ENCODE measurements around the gene PAX8. TPM values are rescaled to one million over a fixed set of nuclear protein-coding genes. Genes with fewer than 3 reads are reported as not detected.

PAX8 gene
- total RNA-seq, 1 donor from 2014 or later = 1.6 TPM

GRCh38 chr2:113229795-113230194 lies 48.9 kb downstream of the PAX8 start:
- no peak for DNase-seq
- H3K9me3 ChIP-seq = no peaks in the 10 kb centered on the region
- no peak for ATAC-seq
- no peaks in the 10 kb centered on the region for H3K27me3 ChIP-seq
- no peak overlapping the region for H3K4me3 ChIP-seq
- no peak overlapping the region for H3K27ac ChIP-seq
- TF ChIP-seq CTCF (IDR thresholded peaks at IDR 0.05) = no peak
- H3K4me1 ChIP-seq = peaks cover 6% of the 10 kb centered on the region
- intact Hi-C loops (cut with DNase I) = no loop called here
- no peaks in the 10 kb centered on the region for H3K36me3 ChIP-seq

GRCh38 chr2:113228991-113229716 lies 49.6 kb downstream of the PAX8 start:
- no peak for ATAC-seq
- Histone ChIP-seq H3K4me1 (peaks cover 6% of the 10 kb centered on the region), H3K4me3 (no peak overlapping the region), H3K27ac (no peak overlapping the region), H3K36me3 (no peaks in the 10 kb centered on the region), H3K27me3 (no peaks in the 10 kb centered on the region), H3K9me3 (no peaks in the 10 kb centered on the region)
- no peak for DNase-seq
- TF ChIP-seq CTCF (IDR thresholded peaks at IDR 0.05) = no peak
- intact Hi-C loops (cut with DNase I) = no loop called here

GRCh38 chr2:113228351-113228750 lies 50.4 kb downstream of the PAX8 start:
- intact Hi-C loops (cut with DNase I) = no loop called here

GRCh38 chr2:113227698-113228097 lies 51.0 kb downstream of the PAX8 start:
- Histone ChIP-seq H3K9me3 (no peaks in the 10 kb centered on the region), H3K27ac (no peak overlapping the region), H3K4me3 (no peak overlapping the region), H3K36me3 (no peaks in the 10 kb centered on the region), H3K27me3 (no peaks in the 10 kb centered on the region), H3K4me1 (peaks cover 6% of the 10 kb centered on the region)
- DNase-seq = no peak
- ATAC-seq = no peak
- no peak for TF ChIP-seq CTCF (IDR thresholded peaks at IDR 0.05)
- intact Hi-C loops (cut with DNase I) = no loop called here

More at GRCh38 chr2:113228351-113228750, 50.4 kb downstream of the PAX8 start:
- Histone ChIP-seq H3K36me3 (no peaks in the 10 kb centered on the region), H3K27ac (no peak overlapping the region), H3K4me1 (peaks cover 6% of the 10 kb centered on the region), H3K9me3 (no peaks in the 10 kb centered on the region), H3K27me3 (no peaks in the 10 kb centered on the region), H3K4me3 (no peak overlapping the region)
- no peak for ATAC-seq
- DNase-seq = no peak
- TF ChIP-seq CTCF (IDR thresholded peaks at IDR 0.05) = no peak

GRCh38 chr2:113227290-113227689 lies 51.4 kb downstream of the PAX8 start:
- ATAC-seq (no peak), DNase-seq (no peak)
- intact Hi-C loops (cut with DNase I) = no loop called here
- no peak for TF ChIP-seq CTCF (IDR thresholded peaks at IDR 0.05)
- Histone ChIP-seq H3K36me3 (no peaks in the 10 kb centered on the region), H3K9me3 (no peaks in the 10 kb centered on the region), H3K27ac (no peak overlapping the region), H3K4me3 (no peak overlapping the region), H3K4me1 (peaks cover 6% of the 10 kb centered on the region), H3K27me3 (no peaks in the 10 kb centered on the region)

All from upper lobe of right lung (tissue), 1 donor.